Measurements from ENCODE around the gene CRNN. TPM values are rescaled to one million over a fixed set of nuclear protein-coding genes. Genes with fewer than 3 reads are reported as not detected.

The CRNN gene
- 1 to 10 TPM in 1 of 3 donors, under 1 TPM in 1, not detected in 1; 0.36 to 5.0 TPM for polyA plus RNA-seq

- H3K27ac ChIP-seq (ENCODE audit: low read depth, low read length) = no peak within 1 kb of the TSS
- 79 to 80% (median 80%) methylated on average over 3 of the region's 3 CpGs for WGBS, 3 donors
These were observed at the start of gene CRNN for GRCh38 chr1:152413909-152414308. TSS of gene CRNN (minus strand) at chr1:152414263. CDS start at chr1:152412233, 2,030 bp downstream.

GRCh38 chr1:152462636-152463035 lies 48.6 kb upstream of the CRNN start:
- WGBS, 3 donors = 92 to 95% (median 95%) methylated on average over 26 of the region's 26 CpGs
- no peak overlapping the region for H3K27ac ChIP-seq (ENCODE audit: low read depth, low read length)

- 6 to 8% (median 8%) methylated on average over 6 of the region's 6 CpGs for WGBS, 3 donors
These were observed 47.5 kb upstream of the CRNN start for GRCh38 chr1:152461544-152461943.

GRCh38 chr1:152460529-152460899 lies 46.5 kb upstream of the CRNN start:
- WGBS, 3 donors = 40 to 47% (median 46%) methylated on average over 3 of the region's 3 CpGs

More at GRCh38 chr1:152461544-152461943, 47.5 kb upstream of the CRNN start:
- H3K27ac ChIP-seq (ENCODE audit: low read depth, low read length) = no peak overlapping the region

GRCh38 chr1:152459596-152460528 lies 45.8 kb upstream of the CRNN start:
- no peak overlapping the region for H3K27ac ChIP-seq (ENCODE audit: low read depth, low read length)
- 40 to 49% (median 46%) methylated on average over 8 of the region's 8 CpGs for WGBS, 3 donors

More at GRCh38 chr1:152460529-152460899, 46.5 kb upstream of the CRNN start:
- H3K27ac ChIP-seq (ENCODE audit: low read depth, low read length) = no peak overlapping the region

- no peak overlapping the region for H3K27ac ChIP-seq (ENCODE audit: low read depth, low read length)
- WGBS, 3 donors = 27 to 30% (median 27%) methylated on average over 11 of the region's 11 CpGs
These were observed 44.5 kb upstream of the CRNN start for GRCh38 chr1:152458384-152459185.

GRCh38 chr1:152457561-152457960 lies 43.5 kb upstream of the CRNN start:
- H3K27ac ChIP-seq (ENCODE audit: low read depth, low read length) = no peak overlapping the region
- 65 to 86% (median 71%) methylated on average over 2 of the region's 2 CpGs for WGBS, 3 donors

GRCh38 chr1:152457071-152457470 lies 43.0 kb upstream of the CRNN start:
- WGBS, 3 donors = 65 to 83% (median 67%) methylated on average over 1 of the region's 1 CpG
- no peak overlapping the region for H3K27ac ChIP-seq (ENCODE audit: low read depth, low read length)

- H3K27ac ChIP-seq (ENCODE audit: low read depth, low read length) = no peak overlapping the region
- 43 to 55% (median 55%) methylated on average over 6 of the region's 6 CpGs for WGBS, 3 donors
These were observed 37.2 kb upstream of the CRNN start for GRCh38 chr1:152451254-152451653.

GRCh38 chr1:152449661-152450060 lies 35.6 kb upstream of the CRNN start:
- H3K27ac ChIP-seq (ENCODE audit: low read depth, low read length) = no peak overlapping the region
- 83 to 93% (median 91%) methylated on average over 2 of the region's 2 CpGs for WGBS, 3 donors

- 57 to 83% (median 81%) methylated on average over 5 of the region's 5 CpGs for WGBS, 3 donors
- no peak overlapping the region for H3K27ac ChIP-seq (ENCODE audit: low read depth, low read length)
These were observed 34.4 kb upstream of the CRNN start for GRCh38 chr1:152448496-152448895.

GRCh38 chr1:152448095-152448494 lies 34.0 kb upstream of the CRNN start:
- no peak overlapping the region for H3K27ac ChIP-seq (ENCODE audit: low read depth, low read length)
- WGBS, 3 donors = 40 to 71% (median 64%) methylated on average over 2 of the region's 2 CpGs

GRCh38 chr1:152447484-152447883 lies 33.4 kb upstream of the CRNN start:
- H3K27ac ChIP-seq (ENCODE audit: low read depth, low read length) = no peak overlapping the region
- 57 to 63% (median 58%) methylated on average over 4 of the region's 4 CpGs for WGBS, 3 donors

- 50 to 66% (median 61%) methylated on average over 4 of the region's 4 CpGs for WGBS, 3 donors
- H3K27ac ChIP-seq (ENCODE audit: low read depth, low read length) = no peak overlapping the region
These were observed 30.0 kb upstream of the CRNN start for GRCh38 chr1:152444045-152444444.

- H3K27ac ChIP-seq (ENCODE audit: low read depth, low read length) = no peak overlapping the region
- 28 to 37% (median 28%) methylated on average over 3 of the region's 3 CpGs for WGBS, 3 donors
These were observed 28.7 kb upstream of the CRNN start for GRCh38 chr1:152442765-152443164.

- WGBS, 3 donors = 45 to 54% (median 48%) methylated on average over 8 of the region's 8 CpGs
These were observed 28.2 kb upstream of the CRNN start for GRCh38 chr1:152442301-152442700.

GRCh38 chr1:152441756-152442155 lies 27.7 kb upstream of the CRNN start:
- no peak overlapping the region for H3K27ac ChIP-seq (ENCODE audit: low read depth, low read length)
- WGBS, 3 donors = 88 to 96% (median 90%) methylated on average over 2 of the region's 2 CpGs

More at GRCh38 chr1:152442301-152442700, 28.2 kb upstream of the CRNN start:
- no peak overlapping the region for H3K27ac ChIP-seq (ENCODE audit: low read depth, low read length)

- WGBS, 3 donors = 25 to 36% (median 35%) methylated on average over 17 of the region's 17 CpGs
- no peak overlapping the region for H3K27ac ChIP-seq (ENCODE audit: low read depth, low read length)
These were observed 26.8 kb upstream of the CRNN start for GRCh38 chr1:152440635-152441471.
